Calu3 (cell line): ENCODE data around the gene MZF1. TPM values are rescaled to one million over a fixed set of nuclear protein-coding genes. Genes with fewer than 3 reads are reported as not detected.

ENCODE experiments used
- BruUV-seq: library from RNA; stranded (reverse); fragments of 400-500 nt; replicated peaks from 2 replicates; lab custom pipeline; 2021; lab: Mats Ljungman, UMichigan
- CTCF ChIA-PET: fragments of 300-600 bp; sonication (Branson Sonifier 250); formaldehyde crosslinking; loops from one replicate; lab custom pipeline; 2022; ENCODE audit warnings: antibody characterized with exemption; lab: Charles Lee
- DNase-seq: peaks from one replicate; pipeline ENCODE4 v3.0.0; 2022
- H3K27ac Mint-ChIP-seq: one replicate; pipeline ENCODE4 v1.8.0; 2022; ENCODE audit warnings: mixed read lengths; ENCODE audit not compliant: unreplicated experiment
- H3K27me3 Mint-ChIP-seq: one replicate; pipeline ENCODE4 v1.8.0; 2022; ENCODE audit warnings: mixed read lengths; ENCODE audit not compliant: unreplicated experiment
- H3K36me3 Mint-ChIP-seq: one replicate; pipeline ENCODE4 v1.8.0; 2022; ENCODE audit warnings: mild to moderate bottlenecking, moderate library complexity, mixed read lengths; ENCODE audit not compliant: insufficient read depth, unreplicated experiment
- H3K4me1 Mint-ChIP-seq: one replicate; pipeline ENCODE4 v1.8.0; 2022; ENCODE audit warnings: mild to moderate bottlenecking, low read depth, mixed read lengths; ENCODE audit not compliant: unreplicated experiment
- H3K4me3 Mint-ChIP-seq: one replicate; pipeline ENCODE4 v1.8.0; 2022; ENCODE audit warnings: mild to moderate bottlenecking, low read depth, moderate library complexity, mixed read lengths; ENCODE audit not compliant: unreplicated experiment
- H3K9me3 Mint-ChIP-seq: one replicate; pipeline ENCODE4 v1.8.0; 2022; ENCODE audit warnings: low read depth, mixed read lengths; ENCODE audit not compliant: unreplicated experiment
- CTCF ChIP-seq: fragments of 200-600 bp; IDR thresholded peaks from one replicate; pipeline ENCODE4 v1.8.0; 2022; ENCODE audit warnings: antibody characterized with exemption; ENCODE audit not compliant: unreplicated experiment
- intact Hi-C: fragments of 100-400 bp; cut with micrococcal nuclease; formaldehyde crosslinking; loops from one replicate; pipeline ENCODE4 v1.10.0; 2022; ENCODE audit not compliant: unreplicated experiment
- microRNA-seq: library from miRNA; unstranded; fragments of <30 nt; microRNA quantifications from one replicate; pipeline ENCODE4 v1.2.0, GENCODE V29; 2022
- total RNA-seq: library from RNA; stranded (reverse); gene quantifications from 2 replicates; pipeline ENCODE4 v1.2.3, GENCODE V29; 2022

MZF1 gene
- total RNA-seq, 1 experiment from 2014 or later: 31.8 TPM

- CTCF ChIA-PET: interaction anchor here (0.6 to 1.3 kb wide), 6 partner anchors 9 to 169 kb away, joined by 3 to 7 read pairs (median 4); partner anchors contain the start of genes CHMP2A, ZNF446 and ZNF584
- peaks cover 33% of the 10 kb centered on the region for H3K4me1 Mint-ChIP-seq
- no peaks in the 10 kb centered on the region for H3K27me3 Mint-ChIP-seq
- intact Hi-C loops: no loop called here
- peak; percentile 96 for TF ChIP-seq CTCF
- H3K4me3 Mint-ChIP-seq: peak overlapping the region; percentile 69
- peaks cover 71% of the 10 kb centered on the region for H3K36me3 Mint-ChIP-seq
- no TSS peak for BruUV-seq
- peak; percentile 93 for DNase-seq
- H3K9me3 Mint-ChIP-seq: no peaks in the 10 kb centered on the region
- H3K27ac Mint-ChIP-seq: peak overlapping the region; percentile 73
Observed at GRCh38 chr19:58513694-58514563, 59.2 kb downstream of the MZF1 start.

GRCh38 chr19:58513213-58513693, 59.9 kb downstream of the MZF1 start:
- intact Hi-C loops: no loop called here
- H3K27ac Mint-ChIP-seq: peak overlapping the region; percentile 73
- H3K4me1 Mint-ChIP-seq: peaks cover 26% of the 10 kb centered on the region
- BruUV-seq: no TSS peak
- H3K27me3 Mint-ChIP-seq: no peaks in the 10 kb centered on the region
- peak overlapping the region; percentile 69 for H3K4me3 Mint-ChIP-seq
- peaks cover 64% of the 10 kb centered on the region for H3K36me3 Mint-ChIP-seq
- no peak for DNase-seq
- CTCF ChIA-PET: interaction anchor here (0.7 to 1.3 kb wide), 4 partner anchors 9 to 168 kb away, joined by 3 to 7 read pairs (median 4); partner anchors contain the start of genes CHMP2A and ZNF446
- no peak for TF ChIP-seq CTCF
- H3K9me3 Mint-ChIP-seq: no peaks in the 10 kb centered on the region

Small RNA genes lying within 50 kb of the gene (microRNA-seq; reads per million reads assigned to microRNA genes)
- 15.1 reads per million, percentile 40 among the genes with 10 or more reads in this experiment for gene MIR6807

Other genes starting within 250 kb of the MZF1 start
- gene ZSCAN22, start 246.3 kb downstream of the MZF1 start, total RNA-seq: 4.6 TPM in 2 replicates
- not detected in 2 replicates for gene A1BG, start 219.8 kb downstream of the MZF1 start, total RNA-seq
- gene ZNF497, start 210.6 kb downstream of the MZF1 start, total RNA-seq: 2.4 and 3.1 TPM in 2 replicates
- 0.47 and 0.81 TPM in 2 replicates for gene ZNF837, start 192.3 kb downstream of the MZF1 start, total RNA-seq
- gene RPS5, start 186.1 kb downstream of the MZF1 start, total RNA-seq: 971 and 1,079 TPM in 2 replicates
- gene RNF225, start 177.7 kb downstream of the MZF1 start, total RNA-seq: 0.51 and 0.61 TPM in 2 replicates
- gene ZNF584, start 164.7 kb downstream of the MZF1 start, total RNA-seq: 21.8 and 23.4 TPM in 2 replicates
- not detected in 2 replicates for gene ZNF132, start 133.2 kb downstream of the MZF1 start, total RNA-seq
- gene ZNF324B, start 121.7 kb downstream of the MZF1 start, total RNA-seq: 12.0 and 13.7 TPM in 2 replicates
- 16.9 and 18.2 TPM in 2 replicates for gene ZNF324, start 106.3 kb downstream of the MZF1 start, total RNA-seq
- 12.7 and 13.9 TPM in 2 replicates for gene ZNF446, start 97.0 kb downstream of the MZF1 start, total RNA-seq
- gene SLC27A5, start 61.3 kb downstream of the MZF1 start, total RNA-seq: 3.7 and 5.8 TPM in 2 replicates
- 17.7 and 19.6 TPM in 2 replicates for gene ZBTB45, start 53.5 kb downstream of the MZF1 start, total RNA-seq
- gene TRIM28, start 29.3 kb downstream of the MZF1 start, total RNA-seq: 558 and 582 TPM in 2 replicates
- gene CHMP2A, start 18.2 kb downstream of the MZF1 start, total RNA-seq: 168 TPM in 2 replicates
- 123 and 131 TPM in 2 replicates for gene UBE2M, start 14.7 kb downstream of the MZF1 start, total RNA-seq